GM20000 (cell line): ENCODE measurements around the gene BCL2L2.

Source experiments
- DNase-seq: peaks from one replicate; pipeline ENCODE4 v3.0.0; 2012; ENCODE audit warnings: low spot score
- CTCF ChIP-seq: IDR thresholded peaks from 2 replicates; pipeline ENCODE4 v1.5.1; 2012; ENCODE audit warnings: mild to moderate bottlenecking, control low read depth; ENCODE audit errors: extremely low read depth, missing control alignments

Gene BCL2L2

GRCh38 chr14:23302290-23303225 is 4.1 kb upstream of the BCL2L2 start, which contains the start of gene PPP1R3E:
TSS of gene PPP1R3E (minus strand) at chr14:23302859. CDS start at chr14:23302576, 283 bp downstream.
- no peak for TF ChIP-seq CTCF
- peak; percentile 83 for DNase-seq

- DNase-seq, result no peak
- no peak for TF ChIP-seq CTCF
These were observed 505 bp downstream of the BCL2L2 start for GRCh38 chr14:23307146-23307530.

GRCh38 chr14:23307687-23308644 is 1.3 kb downstream of the BCL2L2 start:
- no peak for DNase-seq

GRCh38 chr14:23308721-23309445 is 2.2 kb downstream of the BCL2L2 start:
- no peak for TF ChIP-seq CTCF
- DNase-seq, result no peak

More at GRCh38 chr14:23307687-23308644, 1.3 kb downstream of the BCL2L2 start:
- no peak for TF ChIP-seq CTCF

GRCh38 chr14:23310546-23310945 is 3.9 kb downstream of the BCL2L2 start:
- no peak for DNase-seq
- no peak for TF ChIP-seq CTCF

GRCh38 chr14:23316300-23316699 is 9.7 kb downstream of the BCL2L2 start:
- TF ChIP-seq CTCF, result no peak
- no peak for DNase-seq
